Upper lobe of right lung (tissue), 1 donor: ENCODE data around the gene APLP1. TPM values are rescaled to one million over a fixed set of nuclear protein-coding genes. Genes with fewer than 3 reads are reported as not detected.

Experiments
- ATAC-seq: fragments of 200-7000 bp; cut with Tn5 transposase; one replicate; pipeline ENCODE4 v1.9.1; 2020; ENCODE audit warnings: mild to moderate bottlenecking, moderate library complexity
- DNase-seq: peaks from one replicate; pipeline ENCODE4 v3.0.0-alpha.2; 2020
- H3K27ac ChIP-seq: fragments of 200-600 bp; one replicate; pipeline ENCODE4 v1.8.0; 2022
- H3K27me3 ChIP-seq: fragments of 200-600 bp; one replicate; pipeline ENCODE4 v1.8.0; 2022; ENCODE audit warnings: mild to moderate bottlenecking
- H3K36me3 ChIP-seq: fragments of 200-600 bp; one replicate; pipeline ENCODE4 v1.8.0; 2022
- H3K4me1 ChIP-seq: fragments of 200-600 bp; one replicate; pipeline ENCODE4 v1.8.0; 2022
- H3K4me3 ChIP-seq: fragments of 200-600 bp; one replicate; pipeline ENCODE4 v1.8.0; 2022; ENCODE audit warnings: mild to moderate bottlenecking
- H3K9me3 ChIP-seq: fragments of 200-600 bp; one replicate; pipeline ENCODE4 v1.8.0; 2022
- CTCF ChIP-seq: fragments of 200-600 bp; IDR thresholded peaks from one replicate; pipeline ENCODE4 v1.8.0; 2022; ENCODE audit warnings: antibody characterized with exemption
- intact Hi-C: fragments of 100-400 bp; cut with DNase I; formaldehyde crosslinking; loops from one replicate; pipeline ENCODE4 v1.11.0; 2022
- total RNA-seq: library from RNA; stranded (reverse); fragmentation: NEBNext Ultra II Directional; extraction: Animal tissue kit (Norgen Biotek cat#: 25700); gene quantifications from one replicate; pipeline ENCODE4 v1.2.1, GENCODE V29; 2021
- donor health status: DM: no; HTN: yes; CAD: no; lungs with severe emphysema.

Gene APLP1
- total RNA-seq, 1 donor from 2014 or later = 7.0 TPM

DNA sequence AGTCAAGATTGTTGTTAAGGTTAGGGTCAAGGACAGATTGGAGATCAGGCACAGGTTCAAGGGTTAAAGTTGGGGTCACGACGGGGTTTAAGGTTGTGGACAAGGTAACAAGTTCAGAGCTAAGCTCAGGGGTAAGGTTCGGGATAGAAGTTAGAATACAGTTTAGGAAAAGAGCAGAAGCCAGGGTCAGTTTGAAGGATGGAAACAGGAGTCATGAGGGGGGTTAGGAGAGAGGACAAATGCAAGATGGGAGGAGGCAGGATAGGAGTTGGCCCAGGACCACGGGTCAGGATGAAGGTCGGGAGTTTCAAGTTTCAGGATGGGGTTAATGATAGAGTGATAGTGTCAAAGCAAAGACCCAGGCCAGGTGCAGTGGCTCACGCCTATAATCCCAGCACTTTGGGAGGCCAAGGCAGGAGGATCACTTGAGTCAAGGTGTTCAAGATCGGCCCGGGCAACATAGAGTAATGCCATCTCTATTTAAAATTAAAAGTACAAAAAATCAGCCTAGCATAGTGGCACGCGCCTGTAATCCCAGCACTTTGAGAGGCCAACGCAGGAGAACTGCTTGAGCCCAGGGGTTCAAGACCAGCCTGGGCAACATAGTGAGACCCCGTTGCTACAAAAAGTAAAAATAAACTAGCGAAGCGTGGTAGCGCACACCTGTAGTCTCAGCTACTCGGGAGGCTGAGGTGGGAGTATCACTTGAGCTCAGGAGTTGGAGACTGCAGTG lies 23.7 kb upstream of the APLP1 start:
- intact Hi-C loops = no loop called here
- Histone ChIP-seq H3K36me3 (no peaks in the 10 kb centered on the region), H3K27me3 (peaks cover 57% of the 10 kb centered on the region), H3K27ac (no peak overlapping the region), H3K9me3 (no peaks in the 10 kb centered on the region), H3K4me1 (peaks cover 12% of the 10 kb centered on the region), H3K4me3 (no peak overlapping the region)
- no peak for TF ChIP-seq CTCF
- DNase-seq (no peak), ATAC-seq (no peak)

DNA sequence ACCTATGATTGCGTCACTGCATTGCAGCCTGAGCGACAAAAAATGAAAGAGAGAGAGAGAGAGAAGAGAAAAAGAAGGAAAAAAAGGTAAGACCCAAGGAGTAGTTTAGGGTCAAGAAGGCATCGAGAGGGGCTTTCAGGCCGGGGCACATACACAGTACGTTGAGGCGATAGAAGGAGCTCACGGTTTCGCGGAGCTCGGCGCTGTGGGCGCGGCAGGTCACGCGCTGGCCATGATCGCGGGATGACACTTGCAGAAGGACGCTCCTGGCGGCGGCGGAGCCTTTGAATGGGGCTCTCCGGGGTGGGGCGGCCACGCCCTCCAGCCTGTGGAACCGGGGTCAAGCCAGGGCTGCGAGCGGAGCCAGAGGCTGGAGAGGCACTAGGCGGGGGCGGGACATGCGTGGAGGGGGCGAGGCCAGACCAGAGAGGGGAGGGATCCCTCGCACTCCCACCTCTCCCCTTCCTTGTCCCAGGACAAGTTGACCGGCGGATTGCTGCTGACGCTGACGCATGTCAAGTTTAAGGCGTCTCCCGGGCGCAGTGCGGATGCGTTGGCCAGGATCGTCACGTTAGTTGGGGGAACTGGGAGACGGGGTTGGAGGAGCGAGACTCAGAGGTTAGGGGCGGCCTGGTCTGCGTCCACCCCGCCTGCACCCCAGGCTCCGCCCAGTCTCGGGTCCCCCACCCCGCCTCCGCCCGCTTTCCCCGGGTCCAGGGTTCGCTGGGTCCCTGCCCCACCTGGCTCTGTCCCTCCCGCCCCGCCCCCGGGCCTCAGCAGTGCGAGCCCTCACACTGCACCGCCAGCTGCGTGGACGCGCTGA lies 22.9 kb upstream of the APLP1 start:
- TF ChIP-seq CTCF = no peak
- Histone ChIP-seq H3K36me3 (no peaks in the 10 kb centered on the region), H3K27me3 (peaks cover 62% of the 10 kb centered on the region), H3K9me3 (no peaks in the 10 kb centered on the region), H3K4me3 (no peak overlapping the region), H3K4me1 (peaks cover 12% of the 10 kb centered on the region), H3K27ac (no peak overlapping the region)
- ATAC-seq (peak; percentile 56), DNase-seq (no peak)
- intact Hi-C loops = no loop called here

GRCh38 chr19:35846038-35846668 lies 22.2 kb upstream of the APLP1 start:
- no peak overlapping the region for H3K27ac ChIP-seq
- H3K27me3 ChIP-seq = peaks cover 69% of the 10 kb centered on the region
- H3K36me3 ChIP-seq = no peaks in the 10 kb centered on the region
- no peak for TF ChIP-seq CTCF
- intact Hi-C loops = no loop called here
- ATAC-seq (no peak), DNase-seq (no peak)
- H3K4me1 ChIP-seq = peaks cover 12% of the 10 kb centered on the region
- H3K9me3 ChIP-seq = no peaks in the 10 kb centered on the region
- no peak overlapping the region for H3K4me3 ChIP-seq

GRCh38 chr19:35847911-35848310 lies 20.5 kb upstream of the APLP1 start:
- no peak for ATAC-seq
- DNase-seq = no peak
- H3K27me3 ChIP-seq = peaks cover 78% of the 10 kb centered on the region
- intact Hi-C loops = no loop called here
- no peak for TF ChIP-seq CTCF
- no peaks in the 10 kb centered on the region for H3K36me3 ChIP-seq
- peaks cover 12% of the 10 kb centered on the region for H3K4me1 ChIP-seq
- H3K4me3 ChIP-seq = no peak overlapping the region
- H3K9me3 ChIP-seq = no peaks in the 10 kb centered on the region
- no peak overlapping the region for H3K27ac ChIP-seq

- no peak for DNase-seq
- Histone ChIP-seq H3K36me3 (no peaks in the 10 kb centered on the region), H3K27ac (no peak overlapping the region), H3K27me3 (peaks cover 78% of the 10 kb centered on the region), H3K4me1 (peaks cover 12% of the 10 kb centered on the region), H3K9me3 (no peaks in the 10 kb centered on the region), H3K4me3 (no peak overlapping the region)
- intact Hi-C loops = no loop called here
- no peak for ATAC-seq
- TF ChIP-seq CTCF = no peak
Measured at GRCh38 chr19:35848486-35848885, 19.9 kb upstream of the APLP1 start.
